Right atrium auricular region (tissue), 2 donors: ENCODE data around the gene SH3BGRL2. TPM values are rescaled to one million over a fixed set of nuclear protein-coding genes. Genes with fewer than 3 reads are reported as not detected.

Experiments used
- DNase-seq: peaks from one replicate; pipeline ENCODE4 v3.0.0-alpha.2; 2019; ENCODE audit warnings: low spot score
- H3K27ac ChIP-seq, 2 donors: fragments of 200-600 bp; sonication (generic); 1 replicate in 1 of 2; 2 replicates in 1 of 2; pipeline ENCODE4 v1.5.1; 2016 to 2019
- H3K27me3 ChIP-seq, 2 donors: fragments of 200-600 bp; sonication (generic); one replicate each; pipeline versions ENCODE4 v1.5.1 to v1.6.0; 2017 to 2019
- H3K36me3 ChIP-seq: fragments of 200-600 bp; sonication (generic); one replicate; pipeline ENCODE4 v1.5.1; 2016
- H3K4me1 ChIP-seq, 2 donors: fragments of 200-600 bp; sonication (generic); one replicate each; pipeline versions ENCODE4 v1.5.1 to v1.6.0; 2017 to 2019
- H3K4me3 ChIP-seq, 2 donors: fragments of 200-600 bp; sonication (generic); 1 replicate in 1 of 2; 2 replicates in 1 of 2; pipeline ENCODE4 v1.5.1; 2017 to 2019; ENCODE audit warnings: mild to moderate bottlenecking in 1 of 2, moderate library complexity in 1 of 2
- H3K9me3 ChIP-seq, 2 donors: fragments of 200-600 bp; sonication (generic); one replicate each; pipeline ENCODE4 v1.5.1; 2019
- total RNA-seq, 2 donors: library from RNA; depleted of rRNA; stranded (reverse); fragments of >200 nt; gene quantifications; one replicate each; pipeline ENCODE4 v1.1.0, GENCODE V29; 2016
- TF ChIP-seq, protein P1 (sequence below), 2 donors: fragments of 200-600 bp; sonication (generic); IDR thresholded peaks; one replicate each; pipeline ENCODE4 v1.5.1; 2019; ENCODE audit warnings: antibody characterized with exemption in 2 of 2

SH3BGRL2 gene
- total RNA-seq, 2 donors from 2014 or later: 9.6 to 15.5 TPM

GRCh38 chr6:79598012-79598411 is 33.1 kb upstream of the SH3BGRL2 start:
- TF ChIP-seq, protein P1, sequence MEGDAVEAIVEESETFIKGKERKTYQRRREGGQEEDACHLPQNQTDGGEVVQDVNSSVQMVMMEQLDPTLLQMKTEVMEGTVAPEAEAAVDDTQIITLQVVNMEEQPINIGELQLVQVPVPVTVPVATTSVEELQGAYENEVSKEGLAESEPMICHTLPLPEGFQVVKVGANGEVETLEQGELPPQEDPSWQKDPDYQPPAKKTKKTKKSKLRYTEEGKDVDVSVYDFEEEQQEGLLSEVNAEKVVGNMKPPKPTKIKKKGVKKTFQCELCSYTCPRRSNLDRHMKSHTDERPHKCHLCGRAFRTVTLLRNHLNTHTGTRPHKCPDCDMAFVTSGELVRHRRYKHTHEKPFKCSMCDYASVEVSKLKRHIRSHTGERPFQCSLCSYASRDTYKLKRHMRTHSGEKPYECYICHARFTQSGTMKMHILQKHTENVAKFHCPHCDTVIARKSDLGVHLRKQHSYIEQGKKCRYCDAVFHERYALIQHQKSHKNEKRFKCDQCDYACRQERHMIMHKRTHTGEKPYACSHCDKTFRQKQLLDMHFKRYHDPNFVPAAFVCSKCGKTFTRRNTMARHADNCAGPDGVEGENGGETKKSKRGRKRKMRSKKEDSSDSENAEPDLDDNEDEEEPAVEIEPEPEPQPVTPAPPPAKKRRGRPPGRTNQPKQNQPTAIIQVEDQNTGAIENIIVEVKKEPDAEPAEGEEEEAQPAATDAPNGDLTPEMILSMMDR (IDR thresholded peaks at IDR 0.05): no peak
- no peaks in the 10 kb centered on the region for H3K36me3 ChIP-seq
- DNase-seq: no peak
- no peaks in the 10 kb centered on the region for H3K9me3 ChIP-seq
- no peak overlapping the region for H3K27ac ChIP-seq
- no peak overlapping the region for H3K4me3 ChIP-seq
- H3K4me1 ChIP-seq: no peaks in the 10 kb centered on the region
- no peaks in the 10 kb centered on the region for H3K27me3 ChIP-seq

DNA sequence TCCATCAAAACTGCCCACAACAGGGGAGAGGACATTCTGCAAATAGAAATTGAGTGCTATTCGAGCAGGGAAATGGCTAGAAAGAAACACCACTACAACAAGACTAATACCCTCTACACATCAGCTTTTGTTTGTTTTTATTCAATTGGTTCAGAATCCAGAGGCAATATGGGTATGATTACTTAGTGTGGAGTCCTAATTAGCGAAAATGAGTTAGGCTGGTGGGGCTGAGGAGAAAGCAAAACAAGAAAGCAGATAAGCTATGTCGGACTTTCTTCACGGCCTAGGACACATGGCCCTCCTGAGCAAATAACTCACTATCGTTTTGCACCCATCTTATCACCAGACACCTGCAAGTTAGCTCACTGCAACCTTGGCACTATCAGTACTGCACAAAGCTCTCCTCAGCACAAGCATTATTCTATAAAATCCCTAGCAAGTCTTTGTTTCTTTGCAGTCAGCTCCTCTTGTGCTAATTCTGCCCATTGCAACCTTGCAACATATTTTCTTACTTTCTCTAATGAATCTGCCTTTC is 31.3 kb upstream of the SH3BGRL2 start:
- H3K36me3 ChIP-seq: no peaks in the 10 kb centered on the region
- no peak for DNase-seq
- H3K4me3 ChIP-seq: no peak overlapping the region
- no peak overlapping the region for H3K27ac ChIP-seq
- no peaks in the 10 kb centered on the region for H3K9me3 ChIP-seq
- no peaks in the 10 kb centered on the region for H3K27me3 ChIP-seq
- H3K4me1 ChIP-seq: no peaks in the 10 kb centered on the region
- TF ChIP-seq, protein P1 (IDR thresholded peaks at IDR 0.05): no peak

DNA sequence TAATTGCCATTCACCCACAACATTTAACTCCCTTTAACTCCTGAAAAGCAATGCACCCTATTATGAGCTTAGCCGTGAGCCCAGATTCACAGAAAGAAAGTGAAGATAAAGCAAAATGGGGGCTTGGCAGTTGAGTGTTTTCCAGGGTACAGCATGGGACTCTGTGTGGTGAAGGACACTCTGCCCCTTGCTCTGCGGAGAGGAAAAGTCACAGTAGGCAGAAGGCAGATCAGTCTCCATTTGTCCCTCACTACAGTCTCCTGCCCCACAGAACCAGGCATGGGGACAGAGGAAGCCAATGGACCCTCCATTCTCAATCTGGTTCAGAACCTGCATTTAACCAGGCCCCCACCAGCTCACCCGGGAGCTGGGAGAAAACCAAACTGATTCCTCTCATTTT is 30.8 kb upstream of the SH3BGRL2 start:
- no peak overlapping the region for H3K4me3 ChIP-seq
- DNase-seq: no peak
- TF ChIP-seq, protein P1 (IDR thresholded peaks at IDR 0.05): no peak
- no peak overlapping the region for H3K27ac ChIP-seq
- no peaks in the 10 kb centered on the region for H3K27me3 ChIP-seq
- H3K36me3 ChIP-seq: no peaks in the 10 kb centered on the region
- no peaks in the 10 kb centered on the region for H3K4me1 ChIP-seq
- H3K9me3 ChIP-seq: no peaks in the 10 kb centered on the region

DNA sequence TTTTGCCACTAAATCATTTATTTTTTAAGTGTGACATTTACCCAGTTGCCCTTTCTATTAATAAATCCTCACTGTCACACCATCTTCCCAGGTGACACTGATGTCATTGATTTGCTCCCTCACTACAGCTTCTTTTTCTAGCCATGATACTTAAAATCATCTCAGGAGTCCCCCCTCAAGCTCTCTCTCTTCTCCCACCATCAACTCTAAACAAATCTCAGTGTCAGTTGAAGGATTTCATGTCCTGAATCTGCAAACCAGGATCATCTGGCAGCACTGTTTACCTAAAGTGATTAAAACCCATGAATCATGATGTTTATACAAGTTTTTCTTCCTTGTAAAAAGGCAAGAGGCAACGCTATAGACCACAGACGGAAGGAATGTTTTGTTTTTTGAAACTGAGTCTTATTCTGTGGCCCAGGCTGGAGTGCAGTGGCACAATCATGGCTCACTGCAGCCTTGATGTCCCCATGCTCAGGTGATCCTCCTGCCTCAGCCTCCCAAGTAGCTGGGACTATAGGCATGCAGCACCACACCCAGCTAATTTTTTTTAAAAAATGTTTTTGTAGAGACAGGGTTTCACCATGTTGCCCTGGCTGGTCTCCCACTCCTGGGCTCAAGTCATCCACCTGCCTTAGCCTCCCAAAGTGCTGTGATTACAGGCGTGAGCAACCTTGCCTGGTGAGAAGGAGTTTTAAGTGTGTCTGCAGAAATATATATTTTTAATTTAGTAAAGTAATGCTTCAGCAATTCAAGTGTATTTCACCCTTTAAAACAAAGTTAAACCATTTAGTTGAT is 30.1 kb upstream of the SH3BGRL2 start:
- Histone ChIP-seq H3K4me3 (no peak overlapping the region), H3K27me3 (no peaks in the 10 kb centered on the region), H3K9me3 (no peaks in the 10 kb centered on the region), H3K36me3 (no peaks in the 10 kb centered on the region), H3K27ac (no peak overlapping the region), H3K4me1 (no peaks in the 10 kb centered on the region)
- DNase-seq: no peak
- TF ChIP-seq, protein P1 (IDR thresholded peaks at IDR 0.05): no peak

- Histone ChIP-seq H3K9me3 (no peaks in the 10 kb centered on the region), H3K4me3 (no peak overlapping the region), H3K27me3 (no peaks in the 10 kb centered on the region), H3K4me1 (no peaks in the 10 kb centered on the region), H3K27ac (no peak overlapping the region), H3K36me3 (no peaks in the 10 kb centered on the region)
- TF ChIP-seq, protein P1 (IDR thresholded peaks at IDR 0.05): no peak
- no peak for DNase-seq
Observed at GRCh38 chr6:79602859-79603258, 28.3 kb upstream of the SH3BGRL2 start.
